CD8-positive, alpha-beta memory T cell (primary cell): ENCODE results near the gene CLPTM1L. TPM values are rescaled to one million over a fixed set of nuclear protein-coding genes. Genes with fewer than 3 reads are reported as not detected.
"Not testable (repeated sequence)": the region's sequence is repeated elsewhere in the genome, so short reads cannot be mapped to it uniquely, and the experiment has no call there.

Experiments
- CTCF ChIA-PET: fragments of 350-600 bp; sonication (Branson Sonifier 250); formaldehyde crosslinking; loops from one replicate; lab custom pipeline; 2021; ENCODE audit warnings: antibody characterized with exemption; lab: Charles Lee
- POLR2A ChIA-PET: fragments of 350-600 bp; sonication (Branson Sonifier 250); formaldehyde crosslinking; loops from one replicate; lab custom pipeline; 2021; ENCODE audit warnings: antibody characterized with exemption; lab: Charles Lee
- DNase-seq, 5 donors: peaks; one replicate each; pipeline versions ENCODE4 v3.0.0 to v3.0.0-alpha.2; 2020 to 2022; ENCODE audit warnings: mixed read lengths in 1 of 5
- H3K27ac ChIP-seq: one replicate; pipeline ENCODE4 v1.7.0; 2013; ENCODE audit warnings: low read depth, mild to moderate bottlenecking, low read length, moderate library complexity
- H3K27me3 ChIP-seq: 2 replicates; pipeline ENCODE4 v1.7.0; 2013; ENCODE audit warnings: low read length, mild to moderate bottlenecking; ENCODE audit not compliant: insufficient read depth, poor library complexity, severe bottlenecking
- H3K36me3 ChIP-seq: 2 replicates; pipeline ENCODE4 v1.7.0; 2013; ENCODE audit warnings: mild to moderate bottlenecking, low read length, moderate library complexity; ENCODE audit not compliant: insufficient read depth
- H3K4me1 ChIP-seq: 2 replicates; pipeline ENCODE4 v1.7.0; 2013; ENCODE audit warnings: mild to moderate bottlenecking, low read length, moderate library complexity; ENCODE audit not compliant: insufficient read depth
- H3K4me3 ChIP-seq: 2 replicates; pipeline ENCODE4 v1.7.0; 2013; ENCODE audit warnings: mild to moderate bottlenecking, low read length
- H3K9me3 ChIP-seq: 2 replicates; pipeline ENCODE4 v1.7.0; 2013; ENCODE audit warnings: mild to moderate bottlenecking, low read length
- H3K27ac Mint-ChIP-seq, 8 donors: one replicate each; pipeline ENCODE4 v1.8.0; 2020 to 2021; ENCODE audit warnings: mixed read lengths in 8 of 8, mild to moderate bottlenecking in 6 of 8, inconsistent platforms in 3 of 8, moderate library complexity in 3 of 8
- H3K27me3 Mint-ChIP-seq, 2 donors: one replicate each; pipeline ENCODE4 v1.8.0; 2020 to 2021; ENCODE audit warnings: mixed read lengths in 2 of 2, mild to moderate bottlenecking in 1 of 2, moderate library complexity in 1 of 2
- H3K36me3 Mint-ChIP-seq, 3 donors: one replicate each; pipeline ENCODE4 v1.8.0; 2020 to 2021; ENCODE audit warnings: mixed read lengths in 3 of 3, inconsistent platforms in 1 of 3, mild to moderate bottlenecking in 1 of 3
- H3K4me1 Mint-ChIP-seq, 3 donors: one replicate each; pipeline ENCODE4 v1.8.0; 2020 to 2021; ENCODE audit warnings: mixed read lengths in 3 of 3, inconsistent platforms in 1 of 3, mild to moderate bottlenecking in 1 of 3
- H3K4me3 Mint-ChIP-seq, 7 donors: one replicate each; pipeline ENCODE4 v1.8.0; 2020 to 2021; ENCODE audit warnings: mixed read lengths in 7 of 7, mild to moderate bottlenecking in 6 of 7, moderate library complexity in 4 of 7, inconsistent platforms in 2 of 7
- H3K9me3 Mint-ChIP-seq, 5 donors: one replicate each; pipeline ENCODE4 v1.8.0; 2020 to 2022; ENCODE audit warnings: mixed read lengths in 5 of 5, mild to moderate bottlenecking in 3 of 5, moderate library complexity in 2 of 5, inconsistent platforms in 1 of 5
- polyA plus RNA-seq: library from polyadenylated mRNA; unstranded; fragments of 300-500 nt; fragmentation: Illumina TruSeq; gene quantifications from one replicate; pipeline ENCODE4 v1.2.3, GENCODE V29; 2021
- total RNA-seq, 2 experiments: library from RNA; stranded (reverse); gene quantifications; one replicate each; pipeline ENCODE4 v1.2.3, GENCODE V29; 2021

Gene CLPTM1L
- total and polyA plus RNA-seq, 3 experiments from 2014 or later: 68.1 to 110 (median 109) TPM

- Mint-ChIP-seq H3K4me3 (no peak overlapping the region), H3K36me3 (peaks cover 5 to 86% (median 11%) of the 10 kb centered on the region in 3 donors), H3K27me3 (no peaks in the 10 kb centered on the region), H3K4me1 (peaks cover under 1 to 5% (median under 1%) of the 10 kb centered on the region in 3 donors), H3K9me3 (no peaks in the 10 kb centered on the region), H3K27ac (no peak overlapping the region)
- Histone ChIP-seq H3K36me3 (peaks cover 75% of the 10 kb centered on the region), H3K27ac (no peak overlapping the region), H3K4me3 (no peak overlapping the region), H3K27me3 (no peaks in the 10 kb centered on the region), H3K4me1 (peaks cover 7% of the 10 kb centered on the region), H3K9me3 (no peaks in the 10 kb centered on the region)
- CTCF ChIA-PET: no interaction called here
- DNase-seq: no peak
- POLR2A ChIA-PET: no interaction called here
Measured at GRCh38 chr5:1334831-1335539, 9.9 kb downstream of the CLPTM1L start.

GRCh38 chr5:1333986-1334385 is 10.9 kb downstream of the CLPTM1L start:
- Histone ChIP-seq H3K27me3 (no peaks in the 10 kb centered on the region), H3K27ac (no peak overlapping the region), H3K9me3 (no peaks in the 10 kb centered on the region), H3K36me3 (peaks cover 73% of the 10 kb centered on the region), H3K4me1 (peaks cover 7% of the 10 kb centered on the region), H3K4me3 (no peak overlapping the region)
- no peak overlapping the region for H3K27ac Mint-ChIP-seq
- H3K36me3 Mint-ChIP-seq: peaks cover 4 to 84% (median 10%) of the 10 kb centered on the region in 3 donors
- ChIA-PET POLR2A (no interaction called here), CTCF (no interaction called here)
- peaks cover 0 to 4% (median 0%) of the 10 kb centered on the region in 3 donors for H3K4me1 Mint-ChIP-seq
- H3K27me3 Mint-ChIP-seq: no peaks in the 10 kb centered on the region
- H3K4me3 Mint-ChIP-seq: no peak overlapping the region
- no peak for DNase-seq
- H3K9me3 Mint-ChIP-seq: no peaks in the 10 kb centered on the region

GRCh38 chr5:1333286-1333685 is 11.6 kb downstream of the CLPTM1L start:
- POLR2A ChIA-PET, CTCF ChIA-PET, H3K4me3 Mint-ChIP-seq, H3K27ac ChIP-seq, H3K27me3 ChIP-seq, H3K27me3 Mint-ChIP-seq, H3K4me3 ChIP-seq, H3K4me1 ChIP-seq, H3K9me3 Mint-ChIP-seq, H3K9me3 ChIP-seq, DNase-seq: not testable (repeated sequence)
- peaks cover 72% of the 10 kb centered on the region for H3K36me3 ChIP-seq
- Mint-ChIP-seq H3K4me1 (peaks cover 5 to 10% (median 7%) of the 10 kb centered on the region in 3 donors), H3K27ac (peak overlapping the region in 1 of 8 donors; percentile 19), H3K36me3 (peaks cover 7 to 83% (median 10%) of the 10 kb centered on the region in 3 donors)

- ChIA-PET CTCF (no interaction called here), POLR2A (no interaction called here)
- H3K36me3 Mint-ChIP-seq: peaks cover 7 to 76% (median 10%) of the 10 kb centered on the region in 3 donors
- no peak for DNase-seq
- no peaks in the 10 kb centered on the region for H3K9me3 Mint-ChIP-seq
- peaks cover 5 to 10% (median 9%) of the 10 kb centered on the region in 3 donors for H3K4me1 Mint-ChIP-seq
- Histone ChIP-seq H3K27ac (no peak overlapping the region), H3K36me3 (peaks cover 65% of the 10 kb centered on the region), H3K4me1 (peaks cover 7% of the 10 kb centered on the region), H3K9me3 (no peaks in the 10 kb centered on the region), H3K4me3 (no peak overlapping the region), H3K27me3 (no peaks in the 10 kb centered on the region)
- no peak overlapping the region for H3K27ac Mint-ChIP-seq
- H3K27me3 Mint-ChIP-seq: no peaks in the 10 kb centered on the region
- no peak overlapping the region for H3K4me3 Mint-ChIP-seq
Measured at GRCh38 chr5:1332461-1333001, 12.4 kb downstream of the CLPTM1L start.

- Histone ChIP-seq H3K27ac (no peak overlapping the region), H3K9me3 (no peaks in the 10 kb centered on the region), H3K27me3 (no peaks in the 10 kb centered on the region), H3K36me3 (peaks cover 59% of the 10 kb centered on the region), H3K4me1 (peaks cover 7% of the 10 kb centered on the region), H3K4me3 (no peak overlapping the region)
- DNase-seq: no peak
- H3K9me3 Mint-ChIP-seq: no peaks in the 10 kb centered on the region
- CTCF ChIA-PET: no interaction called here
- H3K27me3 Mint-ChIP-seq: no peaks in the 10 kb centered on the region
- H3K4me3 Mint-ChIP-seq: no peak overlapping the region
- POLR2A ChIA-PET: no interaction called here
- peaks cover 7 to 74% (median 10%) of the 10 kb centered on the region in 3 donors for H3K36me3 Mint-ChIP-seq
- peaks cover 7 to 10% (median 9%) of the 10 kb centered on the region in 3 donors for H3K4me1 Mint-ChIP-seq
- peak overlapping the region in 1 of 8 donors; percentile 31 for H3K27ac Mint-ChIP-seq
Measured at GRCh38 chr5:1331861-1332405, 13.0 kb downstream of the CLPTM1L start.

- peaks cover 10 to 74% (median 11%) of the 10 kb centered on the region in 3 donors for H3K36me3 Mint-ChIP-seq
- H3K27me3 ChIP-seq: no peaks in the 10 kb centered on the region
- H3K9me3 ChIP-seq: no peaks in the 10 kb centered on the region
- no peak overlapping the region for H3K4me3 ChIP-seq
- H3K27ac Mint-ChIP-seq: peak overlapping the region in 3 of 8 donors; percentile 17 to 70 (median 36)
- DNase-seq: peak in 1 of 5 donors; percentile 31
- H3K4me1 ChIP-seq: peaks cover under 1% of the 10 kb centered on the region
- H3K4me1 Mint-ChIP-seq: peaks cover 7 to 13% (median 9%) of the 10 kb centered on the region in 3 donors
- ChIA-PET CTCF (no interaction called here), POLR2A (interaction anchor here (0.5 kb wide), 1 partner anchor 192 kb away, joined by 3 read pairs; no protein-coding TSS in a partner anchor)
- H3K9me3 Mint-ChIP-seq: no peaks in the 10 kb centered on the region
- peaks cover 51% of the 10 kb centered on the region for H3K36me3 ChIP-seq
- H3K4me3 Mint-ChIP-seq: no peak overlapping the region
- H3K27ac ChIP-seq: no peak overlapping the region
- no peaks in the 10 kb centered on the region for H3K27me3 Mint-ChIP-seq
Measured at GRCh38 chr5:1330847-1331831, 13.8 kb downstream of the CLPTM1L start.

- no peaks in the 10 kb centered on the region for H3K9me3 ChIP-seq
- ChIA-PET CTCF (interaction anchor here (0.6 kb wide), 1 partner anchor 14 kb away, joined by 3 read pairs; no protein-coding TSS in a partner anchor), POLR2A (interaction anchor here (0.5 kb wide), 1 partner anchor 193 kb away, joined by 3 read pairs; no protein-coding TSS in a partner anchor)
- H3K4me3 ChIP-seq: no peak overlapping the region
- DNase-seq: peak in 1 of 5 donors; percentile 35
- H3K36me3 ChIP-seq: peaks cover 47% of the 10 kb centered on the region
- H3K27me3 ChIP-seq: no peaks in the 10 kb centered on the region
- Mint-ChIP-seq H3K27ac (peak overlapping the region in 1 of 8 donors; percentile 17), H3K4me1 (peaks cover 6 to 15% (median 7%) of the 10 kb centered on the region in 3 donors), H3K4me3 (no peak overlapping the region), H3K27me3 (no peaks in the 10 kb centered on the region), H3K36me3 (peaks cover 10 to 75% (median 12%) of the 10 kb centered on the region in 3 donors), H3K9me3 (no peaks in the 10 kb centered on the region)
- no peaks in the 10 kb centered on the region for H3K4me1 ChIP-seq
- no peak overlapping the region for H3K27ac ChIP-seq
Measured at GRCh38 chr5:1330146-1330846, 14.6 kb downstream of the CLPTM1L start.
